Measurements from ENCODE around the gene GNB1.

GNB1 gene

DNA sequence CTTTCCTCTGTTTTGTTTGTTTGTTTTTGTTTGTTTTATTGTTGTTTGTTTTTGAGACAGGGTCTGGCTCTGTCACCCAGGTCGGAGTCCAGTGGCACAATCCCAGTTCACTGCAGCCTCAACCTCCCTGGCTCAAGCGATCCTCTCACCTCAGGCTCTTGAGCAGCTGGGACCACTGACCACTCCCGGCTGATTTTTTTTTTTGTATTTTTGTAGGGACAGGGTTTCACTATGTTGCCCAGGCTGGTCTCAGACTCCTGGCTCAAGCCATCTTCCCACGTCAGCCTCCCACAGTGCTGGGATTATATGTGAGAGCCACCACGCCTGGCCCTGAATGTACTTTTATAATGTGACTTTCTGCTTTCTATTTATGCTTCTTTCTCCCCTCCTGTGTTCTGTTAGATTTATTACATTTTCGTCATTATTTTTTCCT is 19.2 kb upstream of the GNB1 start:
- DNase-seq (ENCODE audit: low spot score) = no peak

DNA sequence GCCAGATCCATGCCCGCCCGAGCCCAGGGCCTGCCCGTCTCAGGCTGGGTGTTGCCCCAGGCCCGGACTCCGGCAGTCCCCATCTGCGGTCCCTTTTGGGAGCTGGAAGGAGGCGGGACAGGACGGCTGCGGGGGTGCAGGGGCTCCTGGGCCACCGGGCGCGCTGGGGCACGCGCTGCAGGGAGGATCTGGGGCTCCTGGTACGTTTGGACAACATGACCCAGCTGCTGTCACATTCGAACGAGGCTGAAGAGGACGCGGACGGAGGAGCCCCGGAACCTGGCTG is 17.6 kb upstream of the GNB1 start:
- no peak for DNase-seq (ENCODE audit: low spot score)

DNA sequence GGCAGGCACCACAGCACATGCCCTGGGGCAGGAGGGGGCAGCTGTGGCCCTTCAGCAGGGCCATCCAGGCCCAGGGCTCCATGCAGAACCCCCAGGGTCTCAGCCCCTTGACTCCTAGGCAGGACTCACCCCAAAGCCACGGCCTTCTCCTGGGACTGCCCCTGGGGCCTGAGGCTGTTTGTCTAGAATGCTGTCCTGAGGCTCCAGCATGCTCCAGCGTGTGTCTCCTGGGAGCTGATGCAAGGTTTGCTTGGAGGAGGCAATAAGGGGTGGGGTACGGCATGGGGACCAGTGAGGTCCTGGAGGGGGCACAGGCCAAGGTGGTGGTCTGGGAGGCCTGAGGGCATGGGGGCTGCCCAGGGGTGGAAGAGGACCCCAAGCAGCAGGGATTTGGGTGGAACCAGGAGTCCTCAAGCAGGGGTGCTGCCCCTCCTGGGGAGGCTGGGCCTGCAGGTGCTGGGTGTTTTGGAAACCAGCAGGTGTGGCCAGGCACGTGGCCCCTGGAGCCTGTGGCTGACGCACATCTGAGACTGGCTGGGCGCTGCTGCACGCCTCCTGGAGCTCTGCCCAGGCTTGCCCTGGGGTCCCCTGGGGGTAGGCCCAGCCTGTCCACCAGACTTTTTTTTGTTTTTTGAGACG is 16.3 kb upstream of the GNB1 start:
- no peak for DNase-seq (ENCODE audit: low spot score)

DNA sequence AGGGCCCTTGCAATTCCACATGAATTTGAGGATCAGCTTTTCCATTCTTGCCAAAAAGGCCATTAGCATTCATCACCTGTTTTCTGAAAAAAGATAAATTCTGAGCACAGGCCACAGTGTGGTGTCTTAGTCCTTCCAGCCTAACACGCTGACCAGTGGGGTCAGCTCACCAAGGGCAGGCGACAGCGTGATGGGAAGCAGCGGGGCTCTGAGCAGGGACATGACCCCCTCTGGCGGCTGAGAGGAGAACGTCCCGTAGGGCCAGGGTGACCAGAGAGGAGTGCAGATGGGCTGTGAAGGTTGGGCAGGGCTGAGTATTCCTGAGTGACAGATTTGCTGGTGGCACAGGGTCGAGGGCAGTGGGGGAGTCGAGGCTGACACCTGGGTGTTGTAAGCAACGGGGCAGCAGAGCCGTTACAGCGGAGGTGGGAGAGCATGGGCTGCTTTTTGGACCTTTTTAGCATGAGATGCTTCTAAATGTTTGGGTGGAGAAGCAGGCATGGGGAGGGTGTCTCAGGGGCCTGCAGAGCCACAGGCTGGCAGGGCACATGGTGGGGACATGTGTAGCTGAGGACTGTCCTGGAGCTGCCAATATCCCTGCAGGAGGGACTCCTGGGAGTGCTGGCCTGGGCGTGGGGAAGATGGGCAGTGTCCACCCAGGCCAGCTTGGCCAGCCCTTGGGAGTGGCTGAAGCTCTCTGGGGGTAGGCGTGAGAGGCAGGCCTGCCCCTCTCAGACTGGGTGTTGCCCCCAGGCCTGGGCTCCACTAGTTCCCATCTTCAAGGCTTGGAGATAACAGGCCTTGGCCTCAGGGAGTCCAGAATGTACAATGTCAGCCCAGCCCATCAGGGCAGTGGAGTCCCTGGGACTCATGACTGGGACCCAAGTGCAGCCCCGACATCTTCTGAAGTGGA is 15.6 kb upstream of the GNB1 start:
- peak; percentile 67 for DNase-seq (ENCODE audit: low spot score)

DNA sequence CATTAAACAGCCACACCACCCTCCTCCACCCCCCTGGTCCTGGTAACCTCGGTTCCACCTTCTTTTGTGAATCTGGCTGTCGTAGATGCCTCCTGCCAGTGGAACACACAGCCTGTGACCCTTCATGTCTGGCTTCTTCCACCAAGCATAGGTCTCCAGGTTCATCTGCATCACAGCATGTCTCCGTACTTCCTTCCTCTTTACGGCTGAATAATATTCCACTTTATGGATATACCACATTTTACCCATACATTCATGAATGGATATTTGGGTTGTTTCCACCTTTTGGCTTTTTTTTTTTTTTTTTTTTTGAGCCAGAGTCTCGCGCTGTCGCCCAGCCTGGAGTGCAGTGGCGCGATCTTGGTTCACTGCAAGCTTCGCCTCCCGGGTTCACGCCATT is 12.3 kb upstream of the GNB1 start:
- no peak for DNase-seq (ENCODE audit: low spot score)

DNA sequence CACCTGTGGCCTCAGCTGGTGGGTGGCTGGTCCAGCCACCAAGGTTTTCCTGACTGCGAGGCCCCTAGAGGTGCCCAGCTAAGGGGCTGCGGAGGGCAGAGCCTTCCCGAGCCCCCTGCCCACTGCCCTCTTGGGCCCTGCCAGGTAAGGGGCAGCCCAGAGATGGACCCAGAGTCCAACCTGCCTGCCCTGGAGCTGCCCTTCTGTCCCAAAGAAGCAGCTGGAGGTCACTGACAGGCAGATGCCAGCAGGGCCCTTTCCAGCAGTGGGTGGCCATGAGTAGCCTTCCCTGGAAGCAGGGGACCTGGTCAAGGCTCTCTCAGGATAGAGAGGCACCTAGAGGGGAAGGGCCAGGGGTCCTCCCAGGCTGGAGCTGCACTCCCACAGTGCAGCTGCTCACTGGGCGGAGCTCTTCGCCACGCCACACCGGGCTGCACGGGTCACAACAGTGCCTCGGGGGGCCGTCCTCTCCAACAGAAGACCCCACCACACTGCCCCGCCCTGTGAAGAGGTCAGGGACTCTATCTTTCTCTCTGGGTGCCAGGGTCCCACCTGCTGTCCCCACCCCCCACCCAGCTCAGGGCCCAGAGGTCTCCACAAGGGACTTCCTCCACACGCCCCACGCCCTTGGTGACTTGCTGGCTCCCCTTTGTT is 10.9 kb upstream of the GNB1 start:
- DNase-seq (ENCODE audit: low spot score) = no peak

DNA sequence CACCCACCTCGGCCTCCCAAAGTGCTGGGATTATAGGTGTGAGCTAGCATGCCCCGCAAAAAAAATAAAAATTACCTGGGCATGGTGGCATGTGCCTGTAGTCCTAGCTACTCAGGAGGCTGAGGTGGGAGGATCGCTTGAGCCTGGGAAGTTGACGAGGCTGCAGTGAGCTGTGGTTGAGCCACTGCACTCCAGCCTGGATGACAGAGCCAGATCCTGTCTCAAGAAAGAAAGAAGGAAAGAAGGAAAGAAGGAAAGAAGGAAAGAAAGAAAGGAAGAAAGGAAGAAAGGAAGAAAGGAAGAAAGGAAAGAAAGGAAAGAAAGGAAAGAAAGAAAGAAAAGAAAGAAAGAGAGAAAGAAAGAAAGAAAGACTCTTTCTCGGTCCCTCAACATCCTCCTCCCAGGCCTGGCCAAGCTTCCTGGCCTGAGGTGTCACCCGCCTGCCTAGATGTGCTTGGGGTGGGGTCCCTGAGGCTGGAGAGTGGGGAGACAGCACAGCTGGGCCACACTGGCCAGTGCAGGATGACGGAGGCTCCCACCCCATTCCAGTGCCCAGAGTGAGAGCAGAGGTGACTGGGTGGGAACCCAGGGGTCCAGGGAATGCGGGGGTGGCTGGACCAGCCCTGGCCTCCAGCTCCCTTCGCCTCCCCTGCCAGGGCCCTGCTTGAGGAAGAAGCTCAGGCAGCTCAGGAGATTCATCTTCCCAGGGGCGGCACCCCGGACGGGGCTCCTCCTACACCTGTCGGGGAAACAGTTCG is 10.2 kb upstream of the GNB1 start:
- DNase-seq (ENCODE audit: low spot score) = no peak

DNA sequence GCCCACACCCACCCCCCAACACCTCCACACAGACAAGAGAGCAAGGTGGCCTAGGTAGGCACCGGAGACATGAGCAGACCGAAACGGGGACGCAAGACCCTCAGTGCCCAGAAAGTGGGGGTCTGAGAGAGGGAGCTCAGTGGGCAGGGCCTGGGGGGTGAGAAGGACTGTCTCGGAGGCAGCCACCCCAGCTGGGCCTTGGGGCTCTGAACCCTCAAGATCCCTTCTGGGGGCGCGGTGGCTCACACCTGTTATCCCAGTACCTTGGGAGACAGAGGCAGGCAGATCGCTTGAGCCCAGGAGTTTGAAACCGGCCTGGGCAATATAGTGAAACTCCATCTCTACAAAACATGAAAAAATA is 9.1 kb upstream of the GNB1 start:
- DNase-seq (ENCODE audit: low spot score) = no peak

DNA sequence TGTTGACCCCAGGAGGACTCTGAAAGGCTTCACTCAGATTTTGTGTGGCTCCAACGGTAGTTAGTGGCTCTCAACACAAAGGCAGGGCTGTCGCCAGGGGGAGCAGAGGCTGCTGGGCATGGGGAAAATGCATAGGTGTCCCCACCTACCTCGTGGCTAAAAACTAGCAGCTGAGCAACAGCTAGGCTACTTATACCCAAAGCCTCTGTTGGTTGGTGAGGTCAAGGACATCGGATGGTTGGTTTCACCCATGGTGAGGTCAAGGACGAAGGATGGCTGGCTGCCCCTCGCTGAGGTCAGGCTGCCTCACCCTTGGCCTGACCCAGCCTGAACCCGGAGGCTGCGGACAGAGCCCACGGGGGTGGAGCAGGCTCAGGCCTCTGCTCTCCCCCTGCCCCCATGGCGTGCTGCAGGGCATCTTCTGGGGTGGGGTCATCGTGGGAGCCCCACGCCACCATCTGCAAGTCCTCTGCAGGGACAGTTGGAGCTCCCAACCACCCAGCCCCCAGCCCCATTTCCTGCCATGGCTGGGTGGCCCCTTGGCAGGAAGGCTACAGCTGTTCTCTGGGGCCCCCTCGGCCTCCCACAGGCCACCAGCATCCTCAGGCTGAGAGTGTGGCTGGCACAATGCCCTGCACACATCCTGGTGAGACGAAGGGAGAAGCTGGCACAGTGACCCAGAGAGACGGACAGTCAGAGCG is 8.5 kb upstream of the GNB1 start:
- no peak for DNase-seq (ENCODE audit: low spot score)

DNA sequence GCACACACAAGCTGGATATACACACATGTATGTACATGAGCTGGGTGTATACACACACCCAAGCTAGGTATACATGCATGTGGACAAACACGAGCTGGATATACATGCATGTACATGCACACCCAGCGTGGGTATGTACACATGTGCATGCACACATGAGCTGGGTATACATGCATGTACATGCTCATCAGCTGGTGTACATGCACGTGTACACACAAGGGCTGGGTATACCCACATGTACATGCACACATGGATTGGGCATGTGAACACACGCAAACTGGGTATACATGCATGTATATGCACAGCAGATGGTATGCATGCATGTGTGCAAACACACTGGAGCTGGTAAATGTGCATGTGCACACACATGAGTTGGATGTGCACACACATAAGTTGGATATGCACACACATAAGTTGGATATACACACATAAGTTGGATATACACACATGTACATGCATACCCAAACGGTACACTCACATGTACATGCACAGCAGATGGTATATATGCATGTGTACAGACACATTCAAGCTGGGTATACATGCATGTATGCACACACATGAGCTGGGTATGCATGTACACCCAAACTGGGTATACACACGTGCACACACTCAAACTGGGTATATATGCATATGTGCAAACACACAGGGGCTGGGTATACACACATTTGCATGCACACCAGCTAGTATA is 7.5 kb upstream of the GNB1 start:
- DNase-seq (ENCODE audit: low spot score) = no peak

DNA sequence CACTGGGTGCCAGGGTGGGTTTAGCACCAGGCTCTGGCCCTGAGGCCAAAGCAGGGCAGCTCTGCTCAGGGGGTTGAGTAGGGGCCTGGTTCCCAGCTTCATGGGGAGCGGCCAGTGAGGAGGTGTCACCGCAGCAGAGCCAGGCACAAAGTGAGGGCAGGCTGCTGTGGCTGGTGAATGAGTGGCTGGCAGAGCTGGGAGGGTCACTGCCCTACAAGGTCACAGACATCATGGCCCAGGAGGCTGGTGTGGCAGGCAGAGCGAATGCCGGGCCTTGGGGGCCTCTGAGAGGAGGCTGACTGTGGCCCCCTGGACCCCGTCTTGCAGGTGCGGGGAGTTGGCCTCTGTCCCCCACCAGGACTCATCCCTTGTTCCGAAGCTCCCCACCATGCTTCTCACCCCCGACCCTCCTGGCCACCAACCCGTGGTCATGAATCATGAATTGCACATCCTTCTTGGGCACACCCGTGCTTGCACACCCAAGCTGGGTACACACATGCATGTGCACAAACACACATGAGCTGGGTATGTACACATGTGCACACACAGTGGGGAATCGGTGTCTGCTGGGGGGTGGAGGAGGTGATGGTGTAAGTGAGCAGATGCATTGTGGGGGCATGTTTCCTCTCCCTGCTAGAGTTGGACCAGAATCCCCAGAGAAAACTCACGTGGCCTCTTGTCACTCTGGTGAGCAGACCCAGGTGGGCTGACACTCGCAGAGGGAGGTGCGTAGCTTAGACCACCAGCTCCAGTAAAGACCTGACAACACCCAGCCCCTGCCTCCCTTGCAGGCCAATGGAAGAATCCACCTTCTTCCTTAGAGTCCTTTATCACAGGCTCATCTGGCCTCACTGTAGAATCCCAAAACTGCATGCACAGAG is 4.8 kb upstream of the GNB1 start:
- no peak for DNase-seq (ENCODE audit: low spot score)

DNA sequence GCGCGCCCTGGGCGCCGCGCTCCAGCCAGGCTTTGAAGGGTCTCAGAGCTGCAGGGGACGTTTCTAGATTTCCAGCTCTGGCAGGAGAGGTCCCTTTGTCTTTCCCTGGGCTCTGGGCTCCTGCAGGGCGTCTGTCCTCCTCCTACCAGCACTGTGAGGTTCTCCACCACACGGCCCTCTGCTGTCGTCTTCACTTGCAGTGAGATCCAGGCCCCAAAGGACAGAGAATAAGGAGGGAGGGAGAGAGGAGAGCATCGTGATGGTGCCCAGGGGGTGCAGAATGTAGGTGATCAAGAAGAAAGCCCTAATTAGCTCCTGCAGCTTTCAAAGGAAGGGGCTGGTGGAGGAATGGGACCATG is 4.2 kb upstream of the GNB1 start:
- DNase-seq (ENCODE audit: low spot score) = no peak

DNA sequence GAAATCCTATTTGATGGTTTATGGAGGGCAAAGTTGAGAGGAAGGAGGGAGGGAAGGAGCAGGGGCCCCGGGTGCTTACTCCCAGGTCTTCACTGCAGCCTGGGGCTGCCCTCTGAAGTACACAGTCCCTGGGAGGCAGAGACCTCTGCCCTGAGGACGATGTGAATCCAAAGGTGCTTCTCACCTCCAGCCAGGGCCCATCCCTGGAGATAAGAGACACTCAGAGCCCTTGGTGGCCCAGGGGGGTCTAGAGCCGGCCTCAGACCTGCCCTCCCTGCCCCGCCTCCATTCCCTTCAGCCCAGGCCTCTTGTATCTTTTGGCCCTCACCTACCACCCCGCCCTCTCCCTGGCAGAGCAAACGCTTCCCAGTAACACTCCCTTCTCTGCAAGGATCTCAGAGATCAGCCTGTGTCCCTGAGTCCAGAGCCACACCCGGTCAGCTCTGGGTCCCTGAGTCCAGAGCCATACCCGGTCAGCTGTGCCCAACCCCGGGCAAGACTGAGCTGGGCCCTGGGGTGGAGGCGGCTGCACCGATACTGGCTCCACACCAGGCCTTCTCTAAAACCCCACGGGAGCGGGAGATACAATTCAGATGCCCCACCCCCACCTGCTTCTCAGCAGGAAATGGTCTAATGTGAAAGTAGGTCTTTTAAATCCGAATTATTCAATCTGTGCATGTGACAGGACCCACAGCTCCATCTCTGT is 3.6 kb upstream of the GNB1 start:
- no peak for DNase-seq (ENCODE audit: low spot score)

DNA sequence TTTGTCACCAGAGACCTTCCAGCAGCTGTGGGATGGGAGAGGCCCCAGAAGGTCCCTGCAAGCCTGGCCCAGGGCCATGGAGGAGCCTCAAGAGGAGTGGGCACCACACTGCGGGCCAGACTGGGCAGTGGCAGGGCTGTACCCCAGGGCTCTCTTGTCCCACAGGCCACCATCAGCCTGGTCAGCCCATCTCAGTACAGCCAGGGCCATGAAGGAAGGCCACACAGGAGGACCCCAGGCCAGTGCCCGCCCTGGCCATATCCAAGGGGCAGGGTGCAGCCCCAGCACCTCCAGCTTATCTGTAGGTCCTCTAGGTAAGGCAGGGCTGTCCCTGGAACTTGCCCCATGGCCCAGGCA is 3.1 kb upstream of the GNB1 start:
- no peak for DNase-seq (ENCODE audit: low spot score)

DNA sequence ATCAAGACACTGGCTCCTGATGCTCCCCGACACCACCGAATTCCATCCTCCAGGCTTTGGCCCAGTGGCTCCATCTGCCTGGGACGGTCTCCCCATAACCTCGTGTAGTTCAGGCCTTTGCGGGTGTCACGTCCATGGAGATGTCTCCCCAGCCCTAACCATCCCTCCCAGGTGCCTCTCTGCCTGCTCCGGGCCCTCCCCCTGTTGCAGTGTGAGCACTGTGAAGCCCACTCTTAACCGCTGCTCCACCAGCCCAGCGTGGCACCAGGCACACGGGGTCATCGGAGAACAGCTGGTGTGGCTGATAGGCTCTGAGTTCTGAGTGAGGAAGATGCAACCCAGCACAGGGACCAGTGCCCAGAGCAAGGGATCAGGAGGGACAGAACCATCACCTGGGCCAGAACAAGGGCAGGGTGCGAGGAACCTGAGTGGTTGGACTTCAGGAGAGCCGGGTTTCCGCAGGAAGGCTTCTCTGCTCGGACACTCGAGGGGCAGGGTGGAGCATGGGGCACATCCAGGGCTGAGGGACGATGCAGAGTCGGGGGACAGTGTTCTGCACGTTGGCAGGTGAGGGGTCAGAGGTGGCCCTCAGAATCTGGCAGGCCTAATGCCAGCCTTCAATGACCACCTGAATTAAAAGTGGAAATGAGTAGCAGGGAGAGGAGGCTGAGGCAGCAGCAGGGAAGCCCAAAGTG is 2.6 kb upstream of the GNB1 start:
- DNase-seq (ENCODE audit: low spot score) = no peak

DNA sequence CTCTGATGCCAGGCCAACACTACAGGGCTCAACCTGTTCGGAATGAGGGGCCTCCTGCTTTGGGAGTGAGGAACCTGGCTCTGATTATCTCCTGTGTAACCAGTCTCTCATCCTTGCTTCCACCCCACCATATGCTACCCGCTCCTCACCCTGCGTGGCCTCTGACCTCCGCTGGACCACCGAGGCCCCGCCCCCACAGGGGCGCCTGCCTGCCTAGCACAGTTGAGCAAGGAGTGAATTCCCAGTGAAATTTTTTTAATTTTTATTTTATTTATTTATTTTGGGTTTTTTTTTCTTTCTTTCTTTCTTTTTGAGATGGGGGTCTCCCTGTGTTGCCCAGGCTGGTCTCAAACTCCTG is 1.9 kb upstream of the GNB1 start:
- DNase-seq (ENCODE audit: low spot score) = no peak

DNA sequence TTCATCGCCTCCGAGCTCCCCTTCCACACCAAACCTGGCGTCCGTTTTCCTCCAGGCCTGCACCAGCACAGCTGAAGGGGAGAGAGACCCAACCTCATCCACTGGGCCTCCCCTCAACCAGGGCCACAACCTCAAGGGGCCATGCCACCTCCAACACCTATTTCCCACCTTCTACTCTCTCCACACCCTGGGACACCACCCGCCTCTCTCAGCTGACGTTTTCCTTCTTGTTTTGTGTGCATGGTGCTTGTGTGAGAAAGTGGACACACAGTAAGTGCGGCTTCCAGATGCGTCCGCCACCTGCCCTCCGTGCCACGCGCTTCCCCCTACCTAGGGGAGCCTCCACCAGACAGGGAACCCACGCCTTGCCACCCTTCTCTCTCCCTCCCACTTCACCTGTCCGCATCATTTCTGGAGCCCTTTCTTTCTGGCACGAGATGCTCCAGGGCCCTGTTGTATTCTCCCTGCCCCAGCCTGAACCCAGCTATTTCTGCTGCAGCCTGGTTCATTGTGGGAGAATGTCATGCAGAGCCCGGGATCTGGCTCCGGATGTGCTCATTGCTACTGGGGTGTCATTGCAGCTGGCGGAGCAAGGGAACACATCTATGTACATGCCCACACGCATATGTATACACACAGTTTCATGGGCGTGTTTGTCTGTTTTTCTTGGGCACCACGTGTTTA is 1.3 kb upstream of the GNB1 start:
- DNase-seq (ENCODE audit: low spot score) = no peak

DNA sequence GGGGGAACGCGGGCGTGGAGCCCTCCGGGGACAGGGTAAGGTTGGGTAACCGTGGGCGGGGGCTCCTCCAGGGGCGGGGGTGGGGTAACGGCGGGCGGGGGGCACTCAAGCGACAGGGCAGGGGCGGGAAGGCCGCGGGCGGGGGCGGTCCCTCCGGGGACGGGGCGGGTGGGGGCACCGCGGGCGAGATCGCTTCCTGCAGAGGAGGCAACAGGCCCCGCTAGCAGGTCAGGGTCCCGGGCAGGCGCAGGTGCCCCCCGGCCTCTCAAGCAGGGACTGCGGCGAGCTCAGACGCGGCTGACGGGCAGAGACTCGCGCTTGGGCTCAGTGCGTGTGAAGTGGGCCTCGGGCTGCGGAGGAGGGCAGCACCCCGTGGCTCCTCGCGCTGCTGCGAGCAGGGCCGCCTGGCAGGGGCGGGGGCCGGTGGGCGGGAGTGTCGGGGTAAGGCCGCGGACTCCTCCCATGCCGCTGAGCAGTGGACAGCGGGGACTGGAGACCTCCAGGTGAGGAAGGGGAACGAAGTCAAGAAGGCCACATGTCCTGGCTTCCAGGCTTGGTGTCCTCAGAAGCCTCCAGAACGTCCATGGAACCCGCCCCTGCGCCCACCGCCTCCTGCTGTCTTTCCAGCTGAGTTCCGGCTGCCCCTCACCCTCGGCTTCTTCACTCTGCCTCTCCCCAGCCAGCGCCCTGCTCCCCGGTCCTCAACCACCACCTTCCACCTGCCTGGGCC is 627 bp upstream of the GNB1 start:
- DNase-seq (ENCODE audit: low spot score) = peak; percentile 82
